ENCODE data around the gene KRTDAP.

KRTDAP gene

GRCh38 chr19:35455616-35456201 is 34.6 kb downstream of the KRTDAP start:
- in situ Hi-C loops (cut with MboI; ENCODE audit: low pct_unique_long_range_greater_than_20kb, low sequenced_read_pairs, unreplicated experiment): no loop called here
- no peak for DNase-seq (ENCODE audit: low spot score)
- no peak for TF ChIP-seq CTCF (IDR thresholded peaks at IDR 0.05; ENCODE audit: extremely low read depth, insufficient read depth, missing control alignments)

- in situ Hi-C loops (cut with MboI; ENCODE audit: low pct_unique_long_range_greater_than_20kb, low sequenced_read_pairs, unreplicated experiment): no loop called here
- DNase-seq (ENCODE audit: low spot score): no peak
- TF ChIP-seq CTCF (IDR thresholded peaks at IDR 0.05; ENCODE audit: extremely low read depth, insufficient read depth, missing control alignments): no peak
Measured at GRCh38 chr19:35454663-35455062, 35.6 kb downstream of the KRTDAP start.

GRCh38 chr19:35451338-35452096 is 38.7 kb downstream of the KRTDAP start:
- peak; percentile 83 for DNase-seq (ENCODE audit: low spot score)
- TF ChIP-seq CTCF (IDR thresholded peaks at IDR 0.05; ENCODE audit: extremely low read depth, insufficient read depth, missing control alignments): no peak
- in situ Hi-C loops (cut with MboI; ENCODE audit: low pct_unique_long_range_greater_than_20kb, low sequenced_read_pairs, unreplicated experiment): no loop called here

GRCh38 chr19:35449359-35450043 is 40.8 kb downstream of the KRTDAP start:
- no peak for TF ChIP-seq CTCF (IDR thresholded peaks at IDR 0.05; ENCODE audit: extremely low read depth, insufficient read depth, missing control alignments)
- in situ Hi-C loops (cut with MboI; ENCODE audit: low pct_unique_long_range_greater_than_20kb, low sequenced_read_pairs, unreplicated experiment): no loop called here
- no peak for DNase-seq (ENCODE audit: low spot score)

- TF ChIP-seq CTCF (IDR thresholded peaks at IDR 0.05; ENCODE audit: extremely low read depth, insufficient read depth, missing control alignments): no peak
- in situ Hi-C loops (cut with MboI; ENCODE audit: low pct_unique_long_range_greater_than_20kb, low sequenced_read_pairs, unreplicated experiment): no loop called here
Measured at GRCh38 chr19:35447606-35448469, 42.4 kb downstream of the KRTDAP start, which contains the start of gene FFAR2. TSS of gene FFAR2 (plus strand) at chr19:35448257. CDS start at chr19:35449715, 1,458 bp downstream.

More at GRCh38 chr19:35447606-35448469, 42.4 kb downstream of the KRTDAP start, which contains the start of gene FFAR2:
- DNase-seq (ENCODE audit: low spot score): no peak
